NCI-H1694 treated with DMSO at 0.1 percent for 48 hours (cell line): ENCODE results near the gene CDH6.

Source experiments
- DNase-seq: peaks from one replicate; lab custom pipeline; 2025; lab: John Stamatoyannopoulos, UW

The CDH6 gene

GRCh38 chr5:31197183-31197582, 3.7 kb downstream of the CDH6 start:
- no peak for DNase-seq

GRCh38 chr5:31204958-31205357, 11.5 kb downstream of the CDH6 start:
- DNase-seq, result no peak

GRCh38 chr5:31208043-31208442, 14.6 kb downstream of the CDH6 start:
- DNase-seq, result no peak

- no peak for DNase-seq
Measured at GRCh38 chr5:31209334-31209733, 15.8 kb downstream of the CDH6 start.

- no peak for DNase-seq
Measured at GRCh38 chr5:31211098-31211497, 17.6 kb downstream of the CDH6 start.

- DNase-seq, result no peak
Measured at GRCh38 chr5:31213257-31213656, 19.8 kb downstream of the CDH6 start.

GRCh38 chr5:31213705-31214121, 20.2 kb downstream of the CDH6 start:
- DNase-seq, result no peak

GRCh38 chr5:31214229-31214628, 20.7 kb downstream of the CDH6 start:
- DNase-seq, result no peak

- no peak for DNase-seq
Measured at GRCh38 chr5:31215236-31215635, 21.8 kb downstream of the CDH6 start.

- DNase-seq, result no peak
Measured at GRCh38 chr5:31217446-31217845, 24.0 kb downstream of the CDH6 start.

- DNase-seq, result no peak
Measured at GRCh38 chr5:31218978-31219377, 25.5 kb downstream of the CDH6 start.

GRCh38 chr5:31221001-31221400, 27.5 kb downstream of the CDH6 start:
- DNase-seq, result no peak

GRCh38 chr5:31225118-31225517, 31.6 kb downstream of the CDH6 start:
- no peak for DNase-seq

GRCh38 chr5:31225613-31226012, 32.1 kb downstream of the CDH6 start:
- no peak for DNase-seq

GRCh38 chr5:31226651-31227050, 33.2 kb downstream of the CDH6 start:
- no peak for DNase-seq

- DNase-seq, result no peak
Measured at GRCh38 chr5:31229266-31229665, 35.8 kb downstream of the CDH6 start.

GRCh38 chr5:31231177-31231838, 37.8 kb downstream of the CDH6 start:
- no peak for DNase-seq

GRCh38 chr5:31232273-31232888, 38.9 kb downstream of the CDH6 start:
- peak; percentile 40 for DNase-seq

- no peak for DNase-seq
Measured at GRCh38 chr5:31235381-31235780, 41.9 kb downstream of the CDH6 start.

- no peak for DNase-seq
Measured at GRCh38 chr5:31236339-31236738, 42.9 kb downstream of the CDH6 start.

GRCh38 chr5:31237174-31237573, 43.7 kb downstream of the CDH6 start:
- DNase-seq, result no peak

- no peak for DNase-seq
Measured at GRCh38 chr5:31238497-31238896, 45.0 kb downstream of the CDH6 start.

- DNase-seq, result no peak
Measured at GRCh38 chr5:31244921-31245320, 51.4 kb downstream of the CDH6 start.

- DNase-seq, result no peak
Measured at GRCh38 chr5:31247381-31247780, 53.9 kb downstream of the CDH6 start.
